Upper lobe of right lung (tissue), 1 donor: ENCODE data around the gene MRLN. TPM values are rescaled to one million over a fixed set of nuclear protein-coding genes. Genes with fewer than 3 reads are reported as not detected.

Experiments used
- ATAC-seq: fragments of 200-7000 bp; cut with Tn5 transposase; one replicate; pipeline ENCODE4 v1.9.1; 2020; ENCODE audit warnings: mild to moderate bottlenecking, moderate library complexity
- DNase-seq: peaks from one replicate; pipeline ENCODE4 v3.0.0-alpha.2; 2020
- H3K27ac ChIP-seq: fragments of 200-600 bp; one replicate; pipeline ENCODE4 v1.8.0; 2022
- H3K27me3 ChIP-seq: fragments of 200-600 bp; one replicate; pipeline ENCODE4 v1.8.0; 2022; ENCODE audit warnings: mild to moderate bottlenecking
- H3K36me3 ChIP-seq: fragments of 200-600 bp; one replicate; pipeline ENCODE4 v1.8.0; 2022
- H3K4me1 ChIP-seq: fragments of 200-600 bp; one replicate; pipeline ENCODE4 v1.8.0; 2022
- H3K4me3 ChIP-seq: fragments of 200-600 bp; one replicate; pipeline ENCODE4 v1.8.0; 2022; ENCODE audit warnings: mild to moderate bottlenecking
- H3K9me3 ChIP-seq: fragments of 200-600 bp; one replicate; pipeline ENCODE4 v1.8.0; 2022
- intact Hi-C: fragments of 100-400 bp; cut with DNase I; formaldehyde crosslinking; loops from one replicate; pipeline ENCODE4 v1.11.0; 2022
- total RNA-seq: library from RNA; stranded (reverse); fragmentation: NEBNext Ultra II Directional; extraction: Animal tissue kit (Norgen Biotek cat#: 25700); gene quantifications from one replicate; pipeline ENCODE4 v1.2.1, GENCODE V29; 2021
- TF ChIP-seq, protein P1 (sequence below): fragments of 200-600 bp; IDR thresholded peaks from one replicate; pipeline ENCODE4 v1.8.0; 2022; ENCODE audit warnings: antibody characterized with exemption
- donor health status: DM: no; HTN: yes; CAD: no; lungs with severe emphysema.

The MRLN gene
- total RNA-seq, 1 donor from 2014 or later: not detected

DNA sequence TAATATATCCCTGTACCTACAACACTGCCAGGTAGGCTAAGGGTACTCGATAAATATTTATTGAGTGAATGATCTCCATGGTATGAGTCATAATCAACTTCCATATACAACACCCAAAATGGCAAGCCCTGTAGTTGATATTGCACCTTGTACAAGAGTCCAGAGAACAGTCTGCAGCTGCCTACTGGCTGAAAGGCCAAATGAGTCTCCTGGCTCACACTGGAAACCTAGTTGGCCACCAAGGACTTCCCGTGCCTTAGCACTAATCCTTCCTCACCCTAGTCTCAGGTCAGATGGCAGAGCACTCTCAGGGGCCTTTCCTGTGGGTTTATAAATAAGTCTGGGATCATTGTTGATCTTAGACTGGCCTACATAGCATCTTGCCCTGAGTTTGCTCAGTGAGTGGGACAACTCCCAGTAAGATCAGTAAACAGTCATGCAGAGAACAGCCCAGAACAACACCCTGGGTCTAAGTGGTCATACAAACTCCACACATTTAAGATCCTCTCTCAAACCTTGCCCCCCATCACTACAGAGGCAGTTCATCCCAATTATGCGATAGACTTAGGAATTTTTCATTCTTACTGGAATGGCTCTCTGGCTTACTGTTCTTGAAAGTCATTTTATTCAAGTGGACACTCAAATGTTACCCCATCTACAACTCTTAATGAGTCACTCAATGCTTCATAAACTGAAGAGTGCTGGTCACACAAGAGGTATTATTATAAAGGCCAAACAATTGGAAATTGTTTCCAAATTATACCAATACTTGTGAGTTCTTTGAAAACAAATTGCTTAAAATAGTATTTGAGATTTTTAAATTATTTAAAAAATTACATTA lies 28.9 kb downstream of the MRLN start:
- Histone ChIP-seq H3K27me3 (no peaks in the 10 kb centered on the region), H3K9me3 (no peaks in the 10 kb centered on the region), H3K4me3 (no peak overlapping the region), H3K36me3 (no peaks in the 10 kb centered on the region), H3K4me1 (no peaks in the 10 kb centered on the region), H3K27ac (no peak overlapping the region)
- ATAC-seq (peak; percentile 87), DNase-seq (no peak)
- intact Hi-C loops: no loop called here
- TF ChIP-seq, protein P1, sequence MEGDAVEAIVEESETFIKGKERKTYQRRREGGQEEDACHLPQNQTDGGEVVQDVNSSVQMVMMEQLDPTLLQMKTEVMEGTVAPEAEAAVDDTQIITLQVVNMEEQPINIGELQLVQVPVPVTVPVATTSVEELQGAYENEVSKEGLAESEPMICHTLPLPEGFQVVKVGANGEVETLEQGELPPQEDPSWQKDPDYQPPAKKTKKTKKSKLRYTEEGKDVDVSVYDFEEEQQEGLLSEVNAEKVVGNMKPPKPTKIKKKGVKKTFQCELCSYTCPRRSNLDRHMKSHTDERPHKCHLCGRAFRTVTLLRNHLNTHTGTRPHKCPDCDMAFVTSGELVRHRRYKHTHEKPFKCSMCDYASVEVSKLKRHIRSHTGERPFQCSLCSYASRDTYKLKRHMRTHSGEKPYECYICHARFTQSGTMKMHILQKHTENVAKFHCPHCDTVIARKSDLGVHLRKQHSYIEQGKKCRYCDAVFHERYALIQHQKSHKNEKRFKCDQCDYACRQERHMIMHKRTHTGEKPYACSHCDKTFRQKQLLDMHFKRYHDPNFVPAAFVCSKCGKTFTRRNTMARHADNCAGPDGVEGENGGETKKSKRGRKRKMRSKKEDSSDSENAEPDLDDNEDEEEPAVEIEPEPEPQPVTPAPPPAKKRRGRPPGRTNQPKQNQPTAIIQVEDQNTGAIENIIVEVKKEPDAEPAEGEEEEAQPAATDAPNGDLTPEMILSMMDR: no peak

GRCh38 chr10:59720377-59720776 lies 32.9 kb downstream of the MRLN start:
- no peaks in the 10 kb centered on the region for H3K4me1 ChIP-seq
- H3K27me3 ChIP-seq: no peaks in the 10 kb centered on the region
- no peaks in the 10 kb centered on the region for H3K36me3 ChIP-seq
- no peak for DNase-seq
- intact Hi-C loops: no loop called here
- TF ChIP-seq, protein P1: no peak
- no peaks in the 10 kb centered on the region for H3K9me3 ChIP-seq
- no peak for ATAC-seq
- H3K4me3 ChIP-seq: no peak overlapping the region
- H3K27ac ChIP-seq: no peak overlapping the region

GRCh38 chr10:59719374-59719773 lies 33.9 kb downstream of the MRLN start:
- H3K36me3 ChIP-seq: no peaks in the 10 kb centered on the region
- H3K27me3 ChIP-seq: no peaks in the 10 kb centered on the region
- H3K4me1 ChIP-seq: no peaks in the 10 kb centered on the region
- DNase-seq: no peak
- TF ChIP-seq, protein P1: no peak
- H3K4me3 ChIP-seq: no peak overlapping the region
- H3K9me3 ChIP-seq: no peaks in the 10 kb centered on the region
- intact Hi-C loops: no loop called here
- ATAC-seq: no peak
- H3K27ac ChIP-seq: no peak overlapping the region

DNA sequence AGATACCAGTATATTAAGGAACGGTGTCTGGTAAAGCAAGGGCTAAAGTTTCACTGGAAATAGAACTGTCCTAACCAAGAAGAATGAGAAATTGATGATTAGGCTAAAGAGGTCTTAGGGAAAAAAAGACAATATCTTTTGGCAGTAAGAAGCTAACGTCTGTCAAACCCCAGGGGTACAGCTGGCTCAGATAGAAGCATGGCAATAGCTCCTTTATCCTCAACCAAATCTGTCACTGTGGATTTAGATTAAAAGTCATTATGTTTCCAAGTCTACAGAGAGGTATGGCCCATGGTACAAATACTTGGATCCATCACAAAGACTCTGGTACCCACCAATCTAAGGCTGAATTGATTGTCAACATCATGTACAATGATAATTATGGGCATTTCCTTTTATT lies 35.0 kb downstream of the MRLN start:
- H3K4me3 ChIP-seq: no peak overlapping the region
- H3K9me3 ChIP-seq: no peaks in the 10 kb centered on the region
- no peaks in the 10 kb centered on the region for H3K27me3 ChIP-seq
- intact Hi-C loops: no loop called here
- no peak for ATAC-seq
- no peak for DNase-seq
- H3K36me3 ChIP-seq: no peaks in the 10 kb centered on the region
- TF ChIP-seq, protein P1: no peak
- H3K27ac ChIP-seq: no peak overlapping the region
- no peaks in the 10 kb centered on the region for H3K4me1 ChIP-seq

GRCh38 chr10:59713196-59713821 lies 39.9 kb downstream of the MRLN start:
- Histone ChIP-seq H3K9me3 (no peaks in the 10 kb centered on the region), H3K4me3 (no peak overlapping the region), H3K4me1 (no peaks in the 10 kb centered on the region), H3K27ac (no peak overlapping the region), H3K36me3 (no peaks in the 10 kb centered on the region), H3K27me3 (peaks cover 11% of the 10 kb centered on the region)
- no peak for DNase-seq
- no peak for ATAC-seq
- TF ChIP-seq, protein P1: no peak
- intact Hi-C loops: no loop called here
